Heart left ventricle (tissue), 16 donors: ENCODE results near the gene GABRB3. TPM values are rescaled to one million over a fixed set of nuclear protein-coding genes. Genes with fewer than 3 reads are reported as not detected.

Experiments used
- ATAC-seq, 4 donors: fragments of 200-7000 bp; cut with Tn5 transposase; one replicate each; pipeline ENCODE4 v1.9.1; 2020 to 2022; ENCODE audit warnings: moderate library complexity in 4 of 4, mild to moderate bottlenecking in 3 of 4, moderate number of reproducible peaks in 1 of 4
- DNase-seq, 5 donors: peaks; one replicate each; pipeline ENCODE4 v3.0.0-alpha.2; 2020
- H3K27ac ChIP-seq, 12 donors: fragments of 200-600 bp; sonication (generic) in 4 of 12; one replicate each; pipeline versions ENCODE4 v1.5.0 to v1.8.0; 2016 to 2022; ENCODE audit warnings: mild to moderate bottlenecking in 2 of 12
- H3K27me3 ChIP-seq, 9 donors: fragments of 200-600 bp; sonication (generic) in 2 of 9; one replicate each; pipeline versions ENCODE4 v1.5.1 to v1.8.0; 2016 to 2022; ENCODE audit warnings: mild to moderate bottlenecking in 3 of 9
- H3K36me3 ChIP-seq, 9 donors: fragments of 200-600 bp; sonication (generic) in 2 of 9; one replicate each; pipeline versions ENCODE4 v1.5.0 to v1.8.0; 2018 to 2022; ENCODE audit warnings: mild to moderate bottlenecking in 2 of 9
- H3K4me1 ChIP-seq, 12 donors: fragments of 200-600 bp; sonication (generic) in 4 of 12; one replicate each; pipeline versions ENCODE4 v1.5.0 to v1.8.0; 2016 to 2022; ENCODE audit warnings: mild to moderate bottlenecking in 3 of 12
- H3K4me3 ChIP-seq, 12 donors: fragments of 200-600 bp; sonication (generic) in 4 of 12; one replicate each; pipeline versions ENCODE4 v1.5.0 to v1.8.0; 2017 to 2022; ENCODE audit warnings: mild to moderate bottlenecking in 9 of 12, moderate library complexity in 4 of 12
- H3K9me3 ChIP-seq, 12 donors: fragments of 200-600 bp; sonication (generic) in 4 of 12; one replicate each; pipeline versions ENCODE4 v1.5.0 to v1.8.0; 2016 to 2022; ENCODE audit warnings: mild to moderate bottlenecking in 1 of 12
- CTCF ChIP-seq, 12 donors: fragments of 200-600 bp; sonication (generic) in 4 of 12; IDR thresholded peaks; one replicate each; pipeline versions ENCODE4 v1.5.0 to v1.8.0; 2018 to 2022; ENCODE audit warnings: antibody characterized with exemption in 12 of 12, mild to moderate bottlenecking in 5 of 12
- POLR2A ChIP-seq, 2 donors: fragments of 450-650 bp; IDR thresholded peaks; one replicate each; pipeline ENCODE4 v1.6.1; 2017; ENCODE audit warnings: antibody characterized with exemption in 2 of 2, mild to moderate bottlenecking in 2 of 2, moderate library complexity in 2 of 2
- WGBS, 4 donors: extraction: QIAGEN DNeasy Blood & Tissue Kit in 2 of 4; methylation state at CpG; one replicate each; pipeline versions ENCODE4 v1.1.5 to v1.1.7; 2013 to 2018; 5-methylcytosine and 5-hydroxymethylcytosine counted together
- intact Hi-C, 10 donors: fragments of 100-400 bp; cut with DNase I; formaldehyde crosslinking; loops; one replicate each; pipeline versions ENCODE4 v1.11.1 to v1.14.2; 2022
- polyA plus RNA-seq, 2 donors: library from polyadenylated mRNA; stranded (reverse); fragments of 200-250 nt; gene quantifications; one replicate each; pipeline ENCODE4 v1.2.3, GENCODE V29; 2013
- total RNA-seq, 9 donors: library from RNA; depleted of rRNA in 2 of 9; stranded (reverse); fragments of >200 nt in 2 of 9; fragmentation: NEBNext Ultra II Directional in 3 of 9; extraction: Animal tissue kit (Norgen Biotek cat#: 25700) in 3 of 9; gene quantifications; one replicate each; pipeline versions ENCODE4 v1.1.0 to v1.2.4, GENCODE V29; 2016 to 2023
- donor health status: ischemic (EF 13 %, LVEDD 7.1; RV severe dilation, severe dysfunction).
- donor health status: healthy with polysubstance abuse.
- donor health status: DM: no; HTN: yes; CAD: no.
- donor health status: DM: no; HTN: no; CAD: no.
- donor health status: ischemic (EF 25% LVEDD 6.9; RV normal size, moderate dysfunction).
- donor health status: ischemic (EF 25% LVEDD 5.7; RV mildly dilated, moderate dysfunction).
- donor health status: healthy.
- donor health status: DM: yes; HTN: yes; CAD: no.
- donor health status: ischemic (EF 35%, LVEDD 5.7; RV mildly dilated, moderate dysfunction).
- donor health status: nonischemic (EF 11% LVEDD 7.7; RV severe dilation, severe dysfunction).
- donor health status: DM: yes; HTN: yes; CAD: no.
- donor health status: PGD.
- donor health status: ischemic (EF 29% LVEDD 5.4; RV normal size, mild dysfunction).
- donor health status: nonischemic (EF 23%, LVEDD 6.1; RV moderate dilation, normal function).

The GABRB3 gene
- total and polyA plus RNA-seq, 11 donors, result 0.42 to 4.4 (median 1.7) TPM

DNA sequence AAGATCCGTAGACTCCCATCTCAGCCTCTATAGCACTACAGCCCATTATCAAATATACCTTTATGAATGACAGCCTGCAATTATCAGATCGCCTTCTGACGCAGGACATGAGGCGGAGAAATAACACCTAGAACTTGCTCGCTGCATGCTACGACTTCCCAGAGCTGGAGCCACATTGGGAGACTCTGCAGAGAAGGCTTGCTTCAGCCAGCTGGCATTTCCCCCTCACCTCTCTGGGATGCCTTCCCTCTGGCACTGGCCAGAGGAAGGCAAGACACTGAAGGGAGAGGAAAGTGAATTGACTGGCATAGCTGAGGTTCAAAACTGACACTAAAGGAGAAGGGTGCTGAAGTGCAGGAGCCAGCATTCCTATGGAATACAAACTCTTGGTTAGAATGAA is 131.7 kb downstream of the GABRB3 start:
- no peak for ATAC-seq

DNA sequence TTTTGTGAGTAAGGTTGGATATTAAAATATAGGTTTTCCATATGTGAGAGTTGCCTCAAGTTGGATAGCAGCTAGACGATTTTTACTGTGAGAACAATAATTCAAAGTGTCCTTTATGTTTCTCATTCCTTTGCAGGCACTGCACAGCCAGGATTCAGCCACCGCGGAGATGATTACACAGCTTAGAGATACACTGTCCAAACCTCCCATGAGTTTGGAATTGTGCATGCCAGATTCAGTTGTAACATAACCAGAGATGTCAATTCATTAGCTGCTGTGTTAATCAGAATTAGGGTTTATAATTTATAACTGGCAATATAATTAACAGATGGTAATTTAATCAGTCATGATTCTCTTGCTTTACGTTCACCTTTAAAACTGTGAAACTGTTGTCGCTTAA is 132.3 kb downstream of the GABRB3 start:
- 76 to 83% (median 80%) methylated on average over 5 of the region's 5 CpGs for WGBS, 4 donors
- ATAC-seq, result no peak
- Histone ChIP-seq H3K9me3 (no peaks in the 10 kb centered on the region), H3K27ac (no peak overlapping the region), H3K27me3 (no peaks in the 10 kb centered on the region), H3K4me3 (no peak overlapping the region), H3K36me3 (no peaks in the 10 kb centered on the region), H3K4me1 (no peaks in the 10 kb centered on the region)
- no peak for TF ChIP-seq CTCF (IDR thresholded peaks at IDR 0.05)
- TF ChIP-seq POLR2A (IDR thresholded peaks at IDR 0.05), result no peak
- no peak for DNase-seq
- intact Hi-C loops, result loop anchor here in 1 of 10 donors (10.0 kb wide), 1 partner anchor 116 kb away; no protein-coding TSS in a partner anchor

More for the DNA sequence above, 131.7 kb downstream of the GABRB3 start:
- H3K4me3 ChIP-seq, result no peak overlapping the region
- intact Hi-C loops, result loop anchor here in 1 of 10 donors (10.0 kb wide), 1 partner anchor 116 kb away; no protein-coding TSS in a partner anchor
- H3K27me3 ChIP-seq, result no peaks in the 10 kb centered on the region
- no peak for DNase-seq
- 62 to 90% (median 85%) methylated on average over 6 of the region's 6 CpGs for WGBS, 4 donors
- no peak for TF ChIP-seq POLR2A (IDR thresholded peaks at IDR 0.05)
- TF ChIP-seq CTCF (IDR thresholded peaks at IDR 0.05), result no peak
- H3K36me3 ChIP-seq, result no peaks in the 10 kb centered on the region
- H3K4me1 ChIP-seq, result no peaks in the 10 kb centered on the region
- H3K9me3 ChIP-seq, result no peaks in the 10 kb centered on the region
- H3K27ac ChIP-seq, result no peak overlapping the region

GRCh38 chr15:26639966-26640365 is 132.9 kb downstream of the GABRB3 start:
- Histone ChIP-seq H3K27me3 (no peaks in the 10 kb centered on the region), H3K4me1 (no peaks in the 10 kb centered on the region), H3K4me3 (no peak overlapping the region), H3K27ac (no peak overlapping the region), H3K36me3 (no peaks in the 10 kb centered on the region), H3K9me3 (no peaks in the 10 kb centered on the region)
- ATAC-seq, result no peak
- WGBS, 4 donors, result 71 to 81% (median 76%) methylated on average over 9 of the region's 9 CpGs
- no peak for DNase-seq
- intact Hi-C loops, result loop anchor here in 2 of 10 donors (5.0 to 10.0 kb wide), 2 partner anchors 53 to 115 kb away; no protein-coding TSS in a partner anchor
- TF ChIP-seq CTCF (IDR thresholded peaks at IDR 0.05), result no peak
- TF ChIP-seq POLR2A (IDR thresholded peaks at IDR 0.05), result no peak

DNA sequence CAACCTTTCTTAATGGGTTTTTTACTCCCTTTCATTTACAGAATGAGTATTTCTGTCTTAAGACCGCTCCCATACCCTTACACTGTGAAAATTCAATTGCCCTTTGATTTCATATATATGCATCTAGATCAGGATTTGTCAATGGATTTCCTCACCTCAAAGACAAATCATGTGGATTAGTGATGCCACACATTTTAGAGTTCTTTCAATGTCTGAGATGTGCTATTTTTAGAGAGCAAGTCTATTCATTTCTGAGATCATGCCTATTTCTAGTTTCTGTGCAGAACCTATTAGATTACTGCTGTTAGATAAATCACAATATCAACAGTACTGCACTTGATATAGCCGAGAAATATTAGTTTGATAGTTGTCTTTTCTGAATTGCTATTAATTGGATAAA is 137.3 kb downstream of the GABRB3 start:
- intact Hi-C loops, result loop anchor here in 1 of 10 donors (5.0 kb wide), 1 partner anchor 48 kb away; no protein-coding TSS in a partner anchor
- ATAC-seq, result no peak
- peaks cover 0 to 3% (median 0%) of the 10 kb centered on the region in 9 donors for H3K27me3 ChIP-seq

More for the DNA sequence above, 137.3 kb downstream of the GABRB3 start:
- WGBS, 4 donors, result 56 to 73% (median 69%) methylated on average over 2 of the region's 2 CpGs
- no peaks in the 10 kb centered on the region for H3K36me3 ChIP-seq
- no peak overlapping the region for H3K4me3 ChIP-seq
- H3K9me3 ChIP-seq, result no peaks in the 10 kb centered on the region
- no peaks in the 10 kb centered on the region for H3K4me1 ChIP-seq
- no peak overlapping the region for H3K27ac ChIP-seq
- no peak for TF ChIP-seq CTCF (IDR thresholded peaks at IDR 0.05)
- no peak for TF ChIP-seq POLR2A (IDR thresholded peaks at IDR 0.05)
- DNase-seq, result no peak
